Lower lobe of right lung (tissue), 2 donors: ENCODE data around the gene SRSF1. TPM values are rescaled to one million over a fixed set of nuclear protein-coding genes. Genes with fewer than 3 reads are reported as not detected.

ENCODE experiments used
- ATAC-seq, 2 donors: fragments of 200-7000 bp; cut with Tn5 transposase; one replicate each; pipeline ENCODE4 v1.9.1; 2020 to 2022; ENCODE audit warnings: mild to moderate bottlenecking in 2 of 2, moderate library complexity in 2 of 2
- DNase-seq: peaks from one replicate; pipeline ENCODE4 v3.0.0-alpha.2; 2020
- H3K27ac ChIP-seq: fragments of 200-600 bp; one replicate; pipeline ENCODE4 v1.8.0; 2022
- H3K27me3 ChIP-seq: fragments of 200-600 bp; one replicate; pipeline ENCODE4 v1.8.0; 2022; ENCODE audit warnings: low read depth
- H3K36me3 ChIP-seq: fragments of 200-600 bp; one replicate; pipeline ENCODE4 v1.8.0; 2022; ENCODE audit warnings: mild to moderate bottlenecking
- H3K4me1 ChIP-seq: fragments of 200-600 bp; one replicate; pipeline ENCODE4 v1.8.0; 2022
- H3K4me3 ChIP-seq: fragments of 200-600 bp; one replicate; pipeline ENCODE4 v1.8.0; 2022; ENCODE audit warnings: mild to moderate bottlenecking
- H3K9me3 ChIP-seq: fragments of 200-600 bp; one replicate; pipeline ENCODE4 v1.8.0; 2022
- CTCF ChIP-seq: fragments of 200-600 bp; IDR thresholded peaks from one replicate; pipeline ENCODE4 v1.8.0; 2022; ENCODE audit warnings: antibody characterized with exemption, mild to moderate bottlenecking
- intact Hi-C: fragments of 100-400 bp; cut with DNase I; formaldehyde crosslinking; loops from one replicate; pipeline ENCODE4 v1.11.0; 2022
- total RNA-seq: library from RNA; stranded (reverse); fragmentation: NEBNext Ultra II Directional; extraction: Animal tissue kit (Norgen Biotek cat#: 25700); gene quantifications from one replicate; pipeline ENCODE4 v1.2.1, GENCODE V29; 2021
- donor health status: DM: no; HTN: yes; CAD: no; lungs with severe emphysema.

The SRSF1 gene
- total RNA-seq, 1 donor from 2014 or later: 159 TPM

- peak overlapping the region; percentile 97 for H3K27ac ChIP-seq
- intact Hi-C loops: no loop called here
- TF ChIP-seq CTCF: no peak
- H3K9me3 ChIP-seq: no peaks in the 10 kb centered on the region
- no peak for DNase-seq
- peak overlapping the region; percentile 99 for H3K4me3 ChIP-seq
- peaks cover 58% of the 10 kb centered on the region for H3K4me1 ChIP-seq
- ATAC-seq: no peak
- peaks cover 60% of the 10 kb centered on the region for H3K36me3 ChIP-seq
- H3K27me3 ChIP-seq: no peaks in the 10 kb centered on the region
Observed at GRCh38 chr17:58005031-58005727, 1.9 kb downstream of the SRSF1 start.

- Histone ChIP-seq H3K27me3 (no peaks in the 10 kb centered on the region), H3K9me3 (no peaks in the 10 kb centered on the region), H3K27ac (no peak overlapping the region), H3K4me1 (peaks cover 68% of the 10 kb centered on the region), H3K36me3 (peaks cover 65% of the 10 kb centered on the region), H3K4me3 (no peak overlapping the region)
- DNase-seq: no peak
- no peak for TF ChIP-seq CTCF
- intact Hi-C loops: no loop called here
- no peak for ATAC-seq
Observed at GRCh38 chr17:58004060-58004459, 3.0 kb downstream of the SRSF1 start.

GRCh38 chr17:58002973-58003372 lies 4.1 kb downstream of the SRSF1 start:
- no peak for TF ChIP-seq CTCF
- peaks cover 62% of the 10 kb centered on the region for H3K4me1 ChIP-seq
- H3K27me3 ChIP-seq: no peaks in the 10 kb centered on the region
- intact Hi-C loops: no loop called here
- H3K36me3 ChIP-seq: peaks cover 71% of the 10 kb centered on the region
- no peak overlapping the region for H3K4me3 ChIP-seq
- no peak for DNase-seq
- H3K9me3 ChIP-seq: no peaks in the 10 kb centered on the region
- ATAC-seq: no peak
- no peak overlapping the region for H3K27ac ChIP-seq

- intact Hi-C loops: no loop called here
- ATAC-seq: no peak
- Histone ChIP-seq H3K9me3 (no peaks in the 10 kb centered on the region), H3K4me3 (no peak overlapping the region), H3K36me3 (peaks cover 77% of the 10 kb centered on the region), H3K27me3 (no peaks in the 10 kb centered on the region), H3K4me1 (peaks cover 59% of the 10 kb centered on the region), H3K27ac (no peak overlapping the region)
- DNase-seq: no peak
- no peak for TF ChIP-seq CTCF
Observed at GRCh38 chr17:58002154-58002948, 4.7 kb downstream of the SRSF1 start.

GRCh38 chr17:58001461-58002124 lies 5.5 kb downstream of the SRSF1 start:
- no peak overlapping the region for H3K4me3 ChIP-seq
- no peak for DNase-seq
- H3K9me3 ChIP-seq: no peaks in the 10 kb centered on the region
- ATAC-seq: no peak
- intact Hi-C loops: no loop called here
- no peak overlapping the region for H3K27ac ChIP-seq
- TF ChIP-seq CTCF: no peak
- H3K36me3 ChIP-seq: peaks cover 82% of the 10 kb centered on the region
- no peaks in the 10 kb centered on the region for H3K27me3 ChIP-seq
- peaks cover 59% of the 10 kb centered on the region for H3K4me1 ChIP-seq
